Urothelium cell line (cell line): ENCODE results near the gene UFC1.
"Not testable (repeated sequence)": the region's sequence is repeated elsewhere in the genome, so short reads cannot be mapped to it uniquely, and the experiment has no call there.

Source experiments
- DNase-seq: peaks from one replicate; pipeline ENCODE4 v3.0.0; 2011; ENCODE audit warnings: low spot score, mixed read lengths
- FAIRE-seq: peaks from 2 replicates; lab custom pipeline; 2011; peaks lifted over from hg19 to GRCh38; lab: Jason Lieb, UNC

Gene UFC1

GRCh38 chr1:161153682-161154337, at the start of gene UFC1:
UFC1 (plus strand) TSS chr1:161153978; CDS start chr1:161153998, 20 bp downstream.
- no peak for FAIRE-seq
- peak; percentile 82 for DNase-seq

DNA sequence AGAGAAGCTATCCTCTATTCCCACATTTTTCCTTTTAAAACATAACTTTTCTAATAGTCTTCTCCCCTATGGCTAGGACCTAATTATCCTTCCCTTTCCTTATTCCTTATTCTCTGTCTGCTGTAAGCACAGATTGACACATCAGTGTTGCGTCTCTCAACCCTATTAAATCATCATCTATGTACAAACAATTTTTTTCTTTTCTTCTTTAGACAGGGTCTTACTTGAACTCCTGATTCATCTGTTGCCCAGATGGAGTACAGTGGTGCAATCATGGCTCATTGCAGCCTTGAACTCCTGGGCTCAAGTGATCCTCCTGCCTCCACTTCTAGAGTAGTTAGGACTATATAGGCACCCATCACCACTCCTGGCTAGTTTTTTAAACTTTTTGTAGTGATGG, 47.3 kb upstream of the UFC1 start:
- DNase-seq (no peak), FAIRE-seq (no peak)

DNA sequence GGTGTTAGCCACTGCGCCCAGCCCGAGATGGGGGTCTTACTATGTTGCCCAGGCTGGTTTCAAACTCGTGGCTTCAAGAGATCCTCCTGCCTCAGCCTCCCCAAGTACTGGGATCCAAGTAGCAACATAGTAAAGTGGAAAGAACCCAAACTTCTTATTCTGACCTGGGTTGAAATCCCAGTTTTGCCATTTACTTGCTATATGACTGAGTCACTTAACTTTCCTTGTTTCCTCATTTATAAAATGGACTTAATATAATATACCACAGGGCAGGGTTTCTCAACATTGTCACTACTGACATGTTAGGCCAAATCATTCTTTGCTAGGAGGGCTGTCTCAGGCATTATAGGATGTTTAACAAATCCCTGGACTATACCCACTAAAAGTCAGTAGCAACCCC, 42.7 kb upstream of the UFC1 start:
- no peak for DNase-seq
- no peak for FAIRE-seq

- no peak for FAIRE-seq
- DNase-seq, result no peak
Measured at GRCh38 chr1:161111527-161111926, 42.3 kb upstream of the UFC1 start.

- DNase-seq, result no peak
- FAIRE-seq, result no peak
Measured at GRCh38 chr1:161113915-161114314, 39.9 kb upstream of the UFC1 start.

- FAIRE-seq (no peak), DNase-seq (no peak)
Measured at GRCh38 chr1:161114556-161114955, 39.2 kb upstream of the UFC1 start.

DNA sequence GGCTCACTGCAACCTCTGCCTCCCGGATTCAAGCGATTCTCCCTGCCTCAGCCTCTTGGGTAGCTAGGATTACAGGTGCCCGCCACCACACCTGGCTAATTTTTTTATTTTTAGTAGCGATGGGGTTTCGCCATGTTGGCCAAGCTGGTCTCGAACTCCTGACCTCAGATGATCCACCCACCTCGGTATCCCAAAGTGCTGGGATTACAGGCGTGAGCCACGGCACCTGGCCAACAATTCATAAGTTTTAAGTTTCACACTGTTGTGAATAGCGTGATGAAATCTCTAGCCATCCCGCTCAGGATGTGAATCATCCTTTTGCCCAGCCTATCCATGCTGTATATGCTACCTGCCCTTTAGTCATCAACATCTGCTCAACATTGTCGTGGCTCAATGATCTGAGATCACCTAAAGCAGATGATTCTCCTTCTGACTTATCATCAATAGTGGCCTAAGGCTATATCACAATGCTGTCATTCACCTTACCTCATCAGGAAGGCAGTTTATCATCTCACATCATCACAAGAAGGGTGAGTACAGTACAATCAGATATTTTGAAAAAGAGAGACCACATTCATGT, 38.6 kb upstream of the UFC1 start:
- DNase-seq (peak; percentile 68), FAIRE-seq (peak; percentile 53)

- FAIRE-seq, DNase-seq: not testable (repeated sequence)
Measured at GRCh38 chr1:161115961-161116360, 37.8 kb upstream of the UFC1 start.

GRCh38 chr1:161117759-161118581, 35.8 kb upstream of the UFC1 start, which contains the start of the genes NIT1 and PFDN2:
NIT1 (plus strand) TSS chr1:161118105; CDS start chr1:161118177, 72 bp downstream.
PFDN2 (minus strand) TSS chr1:161118037; CDS start chr1:161118026, 11 bp downstream.
- FAIRE-seq (peak; percentile 84), DNase-seq (peak; percentile 91)

GRCh38 chr1:161119092-161119903, 34.5 kb upstream of the UFC1 start:
- DNase-seq, result peak; percentile 56
- no peak for FAIRE-seq

GRCh38 chr1:161121042-161121650, 32.6 kb upstream of the UFC1 start:
- DNase-seq, result no peak
- FAIRE-seq, result no peak

DNA sequence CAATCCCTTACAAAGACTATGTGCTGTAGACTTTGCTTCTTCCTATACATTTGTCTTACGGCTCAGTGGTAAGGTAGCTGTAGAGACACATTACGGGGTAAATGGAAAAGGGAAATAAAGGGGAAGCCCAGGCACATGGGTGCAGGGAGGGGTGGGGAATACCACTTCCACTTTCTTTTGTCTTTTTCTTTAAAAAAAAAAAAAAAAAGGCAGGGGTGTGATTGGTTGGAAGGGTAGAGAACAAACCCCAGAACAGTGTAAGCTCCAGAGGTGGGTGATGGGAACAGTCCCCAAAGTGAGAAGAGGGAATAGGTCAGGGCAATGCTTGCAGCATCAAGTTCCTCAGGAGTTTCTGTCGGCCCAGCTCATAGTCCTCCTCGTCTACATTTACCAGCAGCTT, 31.9 kb upstream of the UFC1 start:
- FAIRE-seq (no peak), DNase-seq (no peak)

DNA sequence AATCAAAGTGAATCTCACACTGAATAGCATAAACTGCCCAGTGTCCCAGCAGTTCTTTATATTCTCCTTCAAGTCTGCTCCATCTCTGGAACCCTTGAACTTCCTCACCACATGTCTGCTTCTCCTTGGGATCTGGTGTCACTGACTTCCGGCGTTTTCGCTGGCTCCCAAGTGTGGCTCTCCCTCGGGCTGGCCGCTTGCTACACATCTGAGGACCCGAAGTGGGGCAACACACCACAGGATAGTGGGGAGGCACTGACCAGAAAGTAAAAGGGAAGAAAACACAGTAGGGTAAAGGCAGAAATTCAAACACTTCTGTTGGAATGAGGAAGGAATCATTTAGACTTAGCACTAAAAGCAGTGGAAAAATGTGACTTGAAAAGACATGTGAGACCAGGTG, 30.8 kb upstream of the UFC1 start:
- FAIRE-seq (no peak), DNase-seq (no peak)

- FAIRE-seq, result no peak
- no peak for DNase-seq
Measured at GRCh38 chr1:161127649-161128048, 26.1 kb upstream of the UFC1 start.

DNA sequence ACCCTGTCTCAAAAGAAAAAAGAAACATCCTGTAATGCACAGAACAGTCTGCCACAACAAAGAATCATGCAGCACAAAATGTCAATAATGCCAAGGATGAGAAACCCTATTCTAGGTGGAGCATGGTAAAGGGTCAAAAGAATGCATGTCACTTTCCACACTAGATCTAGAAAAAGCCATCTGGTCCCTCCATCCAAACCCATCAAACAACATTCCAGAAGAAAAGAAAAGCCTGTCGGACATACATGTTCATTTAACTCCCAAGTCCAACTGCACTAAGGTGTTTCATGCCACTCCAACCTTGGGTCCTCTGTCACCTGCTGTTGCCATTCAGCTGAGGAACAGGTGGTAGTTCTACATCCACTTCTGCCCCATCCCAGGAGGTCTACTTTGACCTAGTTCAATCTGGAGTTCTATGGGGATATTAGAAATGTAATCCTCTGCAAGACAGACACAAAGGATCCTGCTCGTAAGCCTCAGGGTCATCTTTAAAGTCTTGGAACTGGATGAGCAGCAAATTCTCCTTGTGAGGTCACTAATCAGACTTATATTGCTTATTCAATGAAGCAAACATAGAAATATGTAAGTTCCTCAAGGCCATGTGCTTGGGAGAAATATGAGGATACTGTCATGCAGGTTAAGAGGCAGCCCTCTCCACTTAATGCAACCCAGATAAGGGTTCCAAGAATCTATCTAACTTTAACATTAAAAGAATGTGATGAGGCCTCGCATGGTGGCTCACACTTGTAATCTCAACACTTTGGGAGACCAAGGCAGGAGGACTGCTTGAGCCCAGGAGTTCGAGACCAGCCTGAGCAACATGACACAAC, 25.0 kb upstream of the UFC1 start:
- FAIRE-seq (no peak), DNase-seq (no peak)

GRCh38 chr1:161130266-161130665, 23.5 kb upstream of the UFC1 start:
- DNase-seq, result no peak
- no peak for FAIRE-seq

- FAIRE-seq (no peak), DNase-seq (no peak)
Measured at GRCh38 chr1:161131523-161132409, 22.0 kb upstream of the UFC1 start.

- FAIRE-seq (no peak), DNase-seq (peak; percentile 91)
Measured at GRCh38 chr1:161132410-161133219, 21.2 kb upstream of the UFC1 start, which contains the start of gene DEDD. DEDD (minus strand) TSS chr1:161132667; CDS start chr1:161124462, 8,205 bp downstream.
